HG03280 (cell line): ENCODE data around the gene GMPPB.
"Not testable (repeated sequence)": the region's sequence is repeated elsewhere in the genome, so short reads cannot be mapped to it uniquely, and the experiment has no call there.

ENCODE experiments used
- ATAC-seq: cut with Tn5 transposase; IDR thresholded peaks from one replicate; pipeline ENCODE4 v1.9.1; 2021; ENCODE audit warnings: mild to moderate bottlenecking, moderate library complexity; ENCODE audit not compliant: unreplicated experiment

The GMPPB gene

DNA sequence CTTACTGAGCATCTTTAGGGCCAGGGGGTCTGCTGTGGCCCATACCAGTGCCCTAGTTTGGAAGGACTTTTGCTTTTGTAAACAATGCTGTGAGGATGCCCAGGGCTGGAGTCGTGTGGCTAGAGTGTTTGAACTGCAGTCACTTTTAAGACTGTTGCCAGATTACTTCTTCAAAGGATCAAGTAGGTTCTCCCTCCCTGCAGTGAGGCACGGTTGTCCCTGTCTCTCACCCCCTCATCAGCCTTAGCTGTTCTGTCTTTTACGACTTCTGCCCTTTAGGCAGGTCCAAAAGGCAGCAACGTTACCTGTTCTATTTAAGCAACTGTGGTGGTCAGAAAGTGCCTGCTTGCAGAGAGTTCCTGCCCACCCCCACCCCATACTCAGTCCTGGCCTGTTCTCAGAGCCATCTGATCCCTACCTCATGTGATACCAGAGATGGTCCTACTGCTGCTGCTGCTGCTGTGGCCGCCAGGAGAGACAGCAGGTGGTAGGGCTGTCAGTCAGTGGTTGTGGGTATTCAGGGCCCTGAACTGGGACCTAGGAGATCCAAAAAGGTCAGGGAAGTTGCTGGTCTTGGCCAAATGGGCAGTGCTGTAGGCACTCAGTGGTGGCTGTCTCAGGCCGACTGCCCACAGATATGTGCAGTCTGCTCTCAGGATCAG is 29.2 kb downstream of the GMPPB start:
- ATAC-seq = not testable (repeated sequence)

DNA sequence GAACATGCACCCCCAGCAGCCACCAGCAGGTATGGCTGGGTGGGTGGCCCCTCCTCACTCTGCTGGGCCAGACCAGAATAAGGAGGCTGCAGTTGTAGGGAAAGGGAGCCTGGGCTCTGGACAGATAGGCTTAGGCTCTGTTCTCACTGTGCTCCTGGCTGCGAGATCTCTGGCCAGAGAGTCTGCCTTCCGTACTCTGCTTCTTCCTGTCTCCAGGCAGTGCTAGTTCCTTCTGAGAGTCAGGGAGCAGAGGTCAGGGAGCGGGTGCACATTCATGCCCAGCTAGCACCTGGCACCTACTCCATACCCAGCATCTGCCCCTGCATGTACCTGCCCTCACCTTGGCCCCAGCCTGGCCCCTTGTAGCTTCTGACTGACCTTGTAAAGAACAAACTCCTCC is 32.3 kb downstream of the GMPPB start:
- not testable (repeated sequence) for ATAC-seq

DNA sequence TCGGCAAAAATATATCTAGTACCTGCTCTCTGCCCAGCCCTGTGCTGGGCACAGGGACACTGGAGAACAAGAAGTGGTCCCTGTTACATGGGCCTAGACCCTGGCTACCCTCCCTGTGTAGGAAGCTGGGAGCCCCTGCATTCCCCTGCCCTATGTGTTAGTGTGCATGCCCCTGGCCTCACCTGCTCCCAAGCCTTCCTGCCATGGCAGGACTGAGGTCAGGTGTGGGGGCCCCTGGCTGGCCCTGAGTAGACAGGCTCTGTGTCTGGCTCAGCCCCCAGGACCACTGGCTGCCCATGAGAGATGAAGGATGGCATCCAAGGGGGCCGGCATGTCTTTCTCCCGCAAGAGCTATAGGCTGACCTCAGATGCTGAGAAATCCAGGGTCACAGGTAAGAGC is 32.9 kb downstream of the GMPPB start:
- not testable (repeated sequence) for ATAC-seq

DNA sequence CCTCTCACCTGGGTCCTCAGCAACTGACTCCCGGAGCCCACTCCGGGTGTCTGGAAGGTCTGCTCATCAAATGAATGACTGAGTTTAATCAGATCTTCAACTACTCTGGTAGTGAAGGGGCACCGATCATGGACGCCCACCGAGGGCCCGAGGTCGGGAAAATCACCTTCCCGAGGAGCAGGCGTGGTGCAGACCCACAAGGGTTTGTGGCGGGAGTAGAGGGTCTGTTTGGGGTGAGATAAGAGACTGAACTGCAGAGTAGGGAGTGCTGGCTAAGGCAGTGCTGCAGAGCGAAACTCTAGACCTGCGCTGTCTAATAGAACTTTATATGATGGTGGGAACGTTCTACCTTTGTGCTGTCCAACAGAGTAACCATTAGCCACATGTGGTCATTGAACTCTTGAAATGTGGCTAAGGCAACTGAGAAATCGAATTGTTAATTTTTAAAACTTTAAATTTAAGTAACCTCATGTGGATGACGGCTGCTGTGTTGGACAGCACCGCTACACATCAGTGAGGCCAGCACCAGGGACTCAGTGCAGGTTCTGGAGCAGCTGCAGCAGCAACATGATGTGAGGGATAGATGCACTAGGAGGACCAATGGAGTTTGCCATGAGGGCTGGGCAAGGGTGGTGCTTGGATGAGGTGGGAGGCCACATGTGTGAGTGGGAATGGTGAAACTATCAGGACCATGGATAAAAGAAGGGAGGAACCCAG is 33.7 kb downstream of the GMPPB start:
- ATAC-seq = not testable (repeated sequence)

DNA sequence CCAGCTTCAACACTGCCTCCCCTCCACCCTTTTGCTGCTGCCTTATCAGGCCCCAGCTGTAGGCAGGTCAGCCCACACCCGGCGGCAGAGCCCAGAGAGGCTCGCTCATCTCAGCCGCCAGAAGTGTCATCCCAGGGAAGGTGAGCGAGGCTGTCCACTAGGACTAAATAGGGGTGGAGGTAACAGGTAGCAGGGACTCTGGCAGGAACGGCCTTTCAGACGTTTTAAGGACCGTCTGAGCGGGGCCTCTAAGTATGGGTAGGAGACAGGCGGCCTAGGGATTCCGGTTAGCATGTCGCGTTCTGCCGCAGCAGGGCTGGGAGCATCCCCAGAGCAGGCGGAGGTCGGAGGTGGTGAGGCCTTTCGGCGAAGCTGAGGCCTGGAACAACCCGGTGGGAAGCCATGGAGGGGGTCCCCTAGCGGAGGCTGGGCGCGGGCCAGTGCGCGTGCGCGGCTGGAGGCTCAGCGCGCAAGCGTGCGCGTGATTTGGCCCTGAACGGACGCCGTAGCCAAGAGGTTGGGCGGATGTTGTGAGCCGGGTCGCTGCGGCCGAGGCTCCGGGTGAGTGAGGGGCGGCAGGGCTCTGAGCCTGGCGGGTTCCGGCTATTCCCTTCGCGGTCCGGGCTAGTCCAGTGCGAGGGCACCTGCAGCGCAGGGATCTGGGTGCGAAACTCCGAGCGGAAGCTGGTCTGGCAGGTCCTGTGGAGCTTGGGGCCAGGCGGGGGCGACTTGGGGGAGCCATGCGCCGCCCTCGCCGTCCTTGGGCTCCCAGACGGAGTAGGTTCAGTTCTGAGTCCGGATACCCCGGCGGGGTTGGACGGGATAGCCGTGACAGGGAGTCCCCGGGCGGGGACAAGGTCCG is 34.5 kb downstream of the GMPPB start, which contains the start of the genes MST1 and RNF123:
Gene MST1, minus strand, starts transcription at position 429 of the 862 bp plus-strand sequence. CDS start 783 bp downstream, outside the sequence.
Gene RNF123, plus strand, starts transcription at position 512 of the 862 bp plus-strand sequence. CDS start 1,609 bp downstream, outside the sequence.
- ATAC-seq = peak; percentile 66

DNA sequence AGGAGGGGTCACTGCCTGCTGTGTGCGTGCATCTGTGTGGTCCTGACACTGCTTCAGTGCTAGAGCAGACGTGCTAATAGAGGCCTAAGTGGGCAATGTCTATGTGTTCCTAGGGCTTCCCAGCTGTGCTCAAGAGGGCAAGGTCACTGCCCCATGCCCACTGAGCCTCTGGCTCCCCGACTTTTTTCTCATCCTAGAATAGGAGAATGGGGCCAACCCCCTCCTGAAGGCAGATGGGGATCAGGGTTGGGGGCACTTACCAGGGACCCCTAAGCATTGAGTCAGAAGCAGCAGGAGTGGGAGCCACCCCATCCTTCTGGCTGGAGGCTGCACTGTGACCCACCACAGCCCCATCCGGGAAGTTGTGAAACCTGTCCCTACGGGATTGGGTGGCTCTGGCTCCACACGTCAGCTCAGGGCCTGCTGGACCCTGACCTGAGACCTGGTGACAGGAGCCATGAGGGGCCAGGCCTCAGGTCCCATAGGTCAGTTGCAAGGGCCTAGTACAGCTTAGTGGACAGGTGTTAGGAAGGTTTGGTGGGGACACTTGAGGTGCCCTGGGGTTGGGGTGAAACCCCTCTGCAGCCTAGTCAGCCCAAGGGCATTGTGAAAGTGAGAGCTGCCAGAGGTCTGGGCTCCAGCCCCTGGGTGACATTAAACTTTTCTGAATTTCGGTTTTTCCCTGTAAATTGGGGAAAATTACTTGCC is 35.3 kb downstream of the GMPPB start:
- ATAC-seq = peak; percentile 11

DNA sequence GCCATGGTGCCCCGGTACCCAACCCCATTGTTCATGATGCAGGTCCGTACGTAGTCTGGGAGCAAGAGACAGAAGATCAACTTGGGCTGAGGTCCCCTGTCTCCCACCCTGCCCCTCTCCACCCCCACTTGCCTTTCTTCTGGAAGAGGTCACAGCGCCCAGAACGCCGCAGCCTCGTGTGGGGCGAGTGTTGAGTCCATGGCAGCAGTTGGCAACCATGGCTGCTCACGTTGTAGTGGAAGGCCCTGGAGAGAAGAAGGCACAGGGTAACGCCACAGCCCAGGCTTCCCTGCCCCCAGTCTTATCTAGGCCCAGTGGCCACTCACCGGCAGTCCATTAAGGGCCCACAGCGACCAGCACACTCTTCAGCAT is 36.3 kb downstream of the GMPPB start:
- ATAC-seq = not testable (repeated sequence)

DNA sequence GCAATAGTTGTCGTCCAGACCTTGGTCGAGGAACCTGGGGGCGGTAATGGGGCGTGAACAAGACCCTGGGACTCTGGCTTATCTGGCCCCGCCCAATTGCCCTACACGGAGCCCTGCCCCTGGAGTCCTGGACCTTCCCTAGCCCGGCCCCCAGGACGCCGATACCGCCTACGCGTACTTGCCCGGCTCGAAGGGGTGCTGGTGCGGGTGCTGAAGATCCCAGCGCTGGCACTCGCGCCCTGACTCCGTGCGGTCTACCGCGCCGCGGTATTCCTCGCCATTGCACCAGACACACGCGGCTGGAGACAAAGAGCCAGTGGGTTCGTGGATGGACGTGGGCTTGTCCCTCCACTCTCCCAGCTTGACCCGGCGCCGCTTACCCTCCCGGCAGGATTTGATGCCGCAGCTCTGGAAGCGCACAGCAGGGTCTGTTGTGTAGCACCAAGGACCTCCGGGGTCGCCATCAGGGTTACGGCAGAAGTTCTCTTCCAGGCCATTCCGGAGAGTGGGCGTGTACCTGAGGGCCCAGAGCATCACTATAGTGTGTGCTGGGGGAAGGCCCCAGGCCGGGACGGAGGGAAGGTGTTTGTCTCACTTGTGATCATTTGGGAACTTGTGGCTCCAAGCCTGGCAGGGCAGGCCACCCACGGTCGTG is 36.9 kb downstream of the GMPPB start:
- ATAC-seq = not testable (repeated sequence)

DNA sequence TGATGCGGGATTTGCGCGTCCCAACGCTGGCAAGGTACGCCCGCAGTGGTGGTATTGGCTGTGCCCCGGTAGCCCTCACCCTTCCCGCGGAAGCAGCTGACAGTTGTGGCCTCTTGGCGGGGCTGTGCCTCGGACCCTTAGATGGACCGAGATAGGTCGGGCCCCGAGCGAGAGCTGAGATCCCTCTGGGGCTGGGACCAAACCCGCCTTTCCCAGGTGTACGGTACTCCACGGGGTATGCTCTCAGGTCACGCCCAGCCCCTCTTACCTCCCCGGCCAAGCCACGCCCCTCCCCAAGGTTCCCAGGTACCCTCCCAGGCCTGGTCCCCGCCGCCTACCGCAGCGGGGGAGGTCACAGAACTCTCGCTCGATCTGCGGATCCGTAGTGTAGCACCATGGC is 37.4 kb downstream of the GMPPB start:
- ATAC-seq = not testable (repeated sequence)

DNA sequence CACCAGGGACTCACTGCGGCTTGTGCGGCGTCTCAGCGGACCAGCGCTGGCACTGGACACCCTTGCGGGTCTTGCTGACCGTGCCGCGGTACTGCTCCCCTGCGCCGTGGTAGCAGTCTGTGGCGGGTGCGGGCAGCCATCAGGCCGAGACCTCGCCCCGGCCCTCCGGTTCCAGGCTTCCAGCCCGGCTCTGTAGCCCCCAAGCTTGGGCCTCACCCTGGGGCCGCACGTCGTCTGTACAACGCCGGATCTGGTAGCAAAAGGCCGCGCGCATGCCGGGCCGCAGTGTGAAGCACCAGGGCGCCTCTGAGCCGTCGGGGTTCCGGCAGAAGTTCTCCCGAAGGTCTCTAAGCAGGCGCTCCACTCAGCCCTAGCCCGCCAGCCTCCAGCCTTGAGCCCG is 37.9 kb downstream of the GMPPB start:
- ATAC-seq = not testable (repeated sequence)

DNA sequence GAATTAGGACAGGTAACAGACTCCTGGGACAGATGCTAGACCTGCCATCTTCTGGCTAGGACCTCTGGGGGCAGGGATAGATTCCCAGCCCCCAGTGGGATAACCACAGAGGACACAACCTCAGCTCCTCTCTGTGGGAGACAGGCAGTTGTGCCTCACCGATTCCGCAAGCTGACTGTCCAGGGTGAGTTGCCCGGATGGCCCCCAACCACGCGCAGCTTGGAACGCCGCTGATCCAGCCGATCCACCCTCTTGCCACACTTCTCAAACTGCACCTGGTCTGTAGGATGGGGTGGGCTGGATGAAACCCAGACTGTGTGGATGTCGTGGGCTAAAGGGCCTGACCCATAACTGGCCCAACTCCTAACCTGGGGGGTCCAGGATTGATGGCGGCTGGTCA is 38.6 kb downstream of the GMPPB start:
- not testable (repeated sequence) for ATAC-seq

DNA sequence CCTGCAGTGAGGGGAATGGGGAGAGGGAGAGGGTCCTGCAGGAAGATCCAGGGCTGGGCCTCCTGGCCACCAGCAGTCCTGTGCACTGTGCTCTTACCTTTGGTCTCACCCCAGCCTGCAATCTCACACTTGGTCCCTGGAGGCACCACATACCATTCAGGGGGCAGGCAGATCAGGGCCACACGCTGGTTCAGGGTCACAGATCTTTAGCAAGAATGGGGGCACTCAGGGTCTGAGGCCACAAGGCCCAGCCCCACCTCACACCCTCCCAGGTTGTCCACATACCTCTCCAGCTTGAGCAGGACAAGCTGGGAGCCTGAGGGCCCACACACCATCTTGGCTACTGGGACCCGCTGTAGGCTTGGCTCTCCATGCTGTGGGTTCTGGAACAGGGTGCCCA is 39.3 kb downstream of the GMPPB start:
- not testable (repeated sequence) for ATAC-seq

DNA sequence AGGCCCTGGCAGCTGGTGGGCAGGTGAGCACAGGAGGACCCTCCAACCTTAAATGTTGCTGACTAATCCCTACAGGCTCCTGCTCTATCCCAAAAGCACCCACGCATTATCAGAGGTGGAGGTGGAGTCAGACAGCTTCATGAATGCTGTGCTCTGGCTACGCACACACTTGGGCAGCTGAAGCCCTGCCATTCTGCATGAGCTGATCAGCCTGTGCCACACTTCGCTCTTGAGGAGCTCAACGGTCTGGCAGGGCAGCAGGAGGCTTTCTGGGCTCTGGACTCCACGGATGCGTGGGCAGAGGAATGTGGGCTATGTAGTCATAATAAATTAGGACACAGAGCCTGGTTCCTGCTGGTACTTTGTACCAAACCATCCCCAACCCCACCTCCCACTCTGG is 40.6 kb downstream of the GMPPB start:
- no peak for ATAC-seq

DNA sequence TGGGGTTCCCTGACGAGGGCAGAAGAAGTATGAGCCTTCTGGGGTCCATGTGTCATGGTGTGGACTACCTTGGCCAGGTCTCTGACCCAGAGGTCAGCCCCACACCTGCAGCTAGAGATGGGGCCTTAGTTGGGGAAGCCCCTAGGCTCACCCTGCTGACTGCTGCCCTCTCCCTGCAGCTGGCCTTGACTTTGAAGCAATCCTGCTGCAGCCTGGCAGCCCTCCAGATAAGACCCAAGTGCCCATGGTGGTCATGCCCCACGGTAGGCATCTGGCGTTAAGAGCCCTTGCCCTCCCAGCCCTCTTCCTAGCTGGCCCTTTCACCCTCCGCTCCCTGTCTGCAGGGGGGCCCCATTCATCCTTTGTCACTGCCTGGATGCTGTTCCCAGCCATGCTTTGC is 42.2 kb downstream of the GMPPB start:
- no peak for ATAC-seq

DNA sequence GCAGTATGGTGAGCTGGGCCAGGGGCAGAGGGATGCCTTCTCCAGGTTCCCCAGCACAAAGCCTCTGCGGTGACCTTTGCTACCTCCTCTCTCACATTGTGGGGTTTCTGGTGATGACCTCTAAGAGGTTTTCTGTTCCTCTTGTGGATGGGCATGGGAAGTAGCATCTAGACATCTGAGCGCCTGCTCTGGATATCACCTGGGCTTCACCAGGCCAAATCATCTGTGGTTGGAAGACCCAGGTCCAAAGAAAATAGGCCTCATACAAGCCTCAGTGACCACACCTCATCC is 42.6 kb downstream of the GMPPB start:
- ATAC-seq = no peak

DNA sequence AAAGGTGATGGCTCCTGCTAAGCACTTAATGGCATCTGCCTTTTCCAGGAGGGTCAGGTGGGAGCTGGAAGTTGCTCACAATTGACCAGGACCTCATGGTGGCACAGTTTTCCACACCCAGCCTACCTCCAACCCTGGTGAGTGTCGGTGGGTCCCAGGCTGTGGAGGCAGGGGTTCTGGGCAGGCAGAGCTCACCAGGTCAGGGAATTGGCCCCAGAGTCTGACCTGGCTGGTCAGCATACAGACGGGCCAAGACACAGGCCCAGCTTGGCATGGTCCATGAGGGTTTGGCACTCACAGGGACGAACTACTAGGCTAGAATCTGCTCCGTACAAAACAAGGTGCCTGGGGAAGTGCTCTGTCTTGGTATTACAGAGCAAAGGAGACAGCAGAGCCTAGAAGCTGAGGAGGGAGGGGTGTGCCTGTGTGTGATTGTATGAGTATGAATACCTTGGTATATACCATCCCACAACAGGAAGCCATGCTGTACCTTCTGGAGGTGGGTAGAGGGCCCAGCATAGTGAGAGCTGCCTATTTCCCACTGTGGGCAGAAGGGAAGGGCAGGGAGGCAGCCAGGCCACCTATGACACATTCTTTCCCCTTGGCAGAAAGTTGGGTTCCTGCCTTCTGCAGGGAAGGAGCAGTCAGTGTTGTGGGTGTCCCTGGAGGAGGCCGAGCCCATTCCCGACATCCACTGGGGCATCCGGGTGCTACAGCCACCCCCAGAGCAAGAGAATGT is 43.1 kb downstream of the GMPPB start:
- ATAC-seq = no peak

DNA sequence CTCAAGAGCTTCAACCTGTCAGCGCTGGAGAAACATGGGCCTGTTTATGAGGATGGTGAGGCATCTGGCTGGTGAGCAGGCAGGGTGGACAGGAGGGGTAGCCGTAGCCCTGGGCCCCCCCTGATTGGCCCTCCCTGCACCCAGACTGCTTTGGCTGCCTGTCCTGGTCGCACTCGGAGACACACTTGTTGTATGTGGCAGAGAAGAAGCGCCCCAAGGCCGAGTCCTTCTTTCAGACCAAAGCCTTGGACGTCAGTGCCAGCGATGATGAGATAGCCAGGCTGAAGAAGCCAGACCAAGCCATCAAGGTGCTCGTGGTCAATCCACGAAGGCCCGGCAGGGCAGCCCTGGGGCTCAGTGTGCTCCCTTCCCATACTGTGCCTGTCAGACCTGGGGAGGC is 47.8 kb downstream of the GMPPB start:
- ATAC-seq = no peak

DNA sequence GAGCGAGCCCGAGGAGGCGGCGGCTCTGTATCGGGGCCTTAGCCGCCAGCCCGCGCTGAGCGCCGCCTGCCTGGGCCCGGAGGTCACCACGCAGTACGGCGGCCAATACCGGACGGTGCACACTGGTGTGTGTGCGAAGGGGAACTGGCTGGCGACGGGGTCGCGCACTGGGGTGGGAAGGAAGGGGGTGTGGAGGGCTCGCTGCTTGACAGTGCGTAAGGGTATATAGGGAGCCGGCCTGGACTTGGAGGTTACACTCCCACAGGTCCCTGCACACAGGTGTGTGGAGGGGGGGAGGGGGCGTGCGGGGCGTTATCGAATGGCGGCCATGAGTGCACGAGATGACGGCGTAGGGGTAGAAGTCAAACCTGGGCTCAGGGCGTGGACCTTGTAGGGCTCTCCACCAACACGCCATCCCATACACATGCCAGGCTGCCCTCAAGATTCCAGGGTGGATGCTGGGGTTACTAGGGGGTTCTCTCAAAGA is 49.2 kb downstream of the GMPPB start:
- ATAC-seq = peak; percentile 22

DNA sequence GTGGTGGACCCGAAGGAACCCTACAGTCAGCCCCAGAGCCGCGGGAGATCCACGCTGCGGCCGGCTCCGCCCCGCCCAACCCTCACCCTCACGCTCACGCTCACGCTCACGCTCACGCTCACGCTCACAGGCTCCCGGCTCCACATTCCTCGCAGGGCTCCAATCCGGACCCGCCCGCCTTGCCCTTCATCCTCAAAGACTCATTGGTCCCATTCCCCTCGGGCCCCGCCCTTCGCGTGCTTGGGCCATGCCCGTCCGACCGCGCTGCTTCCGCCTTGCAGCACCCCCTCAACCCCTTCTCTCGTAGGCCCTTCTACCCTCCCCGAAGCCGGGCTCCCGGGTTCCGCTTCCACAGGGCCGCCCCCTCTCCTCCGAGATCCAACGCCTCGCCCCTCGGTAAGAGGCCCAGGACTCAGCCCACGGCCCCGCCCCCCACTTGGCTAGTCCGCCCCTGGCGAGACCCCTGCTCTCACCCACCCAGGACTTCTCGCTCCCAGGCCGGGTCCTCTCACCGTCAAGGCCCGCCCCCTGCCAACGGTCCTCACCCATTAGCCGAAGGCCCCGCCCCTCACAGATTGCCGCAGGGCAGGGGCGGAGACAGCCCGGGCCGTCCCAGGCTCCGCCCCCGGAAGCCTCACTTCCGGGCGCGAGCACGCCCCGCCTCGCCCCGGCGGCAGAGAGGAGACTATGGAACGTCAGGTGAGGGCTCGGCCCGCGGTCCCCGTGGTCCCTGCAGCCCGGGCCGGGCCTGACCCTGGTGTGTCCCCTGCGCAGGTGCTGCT is 49.8 kb downstream of the GMPPB start, which contains the start of gene APEH:
Gene APEH, plus strand, starts transcription at position 637 of the 782 bp plus-strand sequence. Its CDS starts 51 bp downstream, at position 688.
- peak; percentile 77 for ATAC-seq
